IPS-15b (cell line): Measurements from ENCODE around the gene CLIC5.

Source experiments
- H3K27me3 ChIP-seq: one replicate; pipeline ENCODE4 v1.6.1; 2013; ENCODE audit warnings: low read length; ENCODE audit not compliant: control insufficient read depth, insufficient read depth
- H3K36me3 ChIP-seq: one replicate; pipeline ENCODE4 v1.6.1; 2013; ENCODE audit warnings: low read length; ENCODE audit not compliant: control insufficient read depth, insufficient read depth
- H3K4me1 ChIP-seq: one replicate; pipeline ENCODE4 v1.6.1; 2013; ENCODE audit warnings: mild to moderate bottlenecking, low read length; ENCODE audit not compliant: control insufficient read depth, insufficient read depth
- H3K4me3 ChIP-seq: one replicate; pipeline ENCODE4 v1.5.1; 2013; ENCODE audit warnings: low read depth, low read length
- H3K9ac ChIP-seq: one replicate; pipeline ENCODE4 v1.6.1; 2013; ENCODE audit warnings: low read depth, mild to moderate bottlenecking, low read length
- H3K9me3 ChIP-seq: one replicate; pipeline ENCODE4 v1.6.1; 2013; ENCODE audit warnings: mild to moderate bottlenecking, low read length; ENCODE audit not compliant: control insufficient read depth, insufficient read depth

CLIC5 gene

GRCh38 chr6:46012834-46013233 is 2.8 kb downstream of the CLIC5 start:
- Histone ChIP-seq H3K9ac (no peak overlapping the region), H3K36me3 (no peaks in the 10 kb centered on the region), H3K9me3 (no peaks in the 10 kb centered on the region), H3K4me1 (peaks cover 13% of the 10 kb centered on the region), H3K27me3 (peaks cover 26% of the 10 kb centered on the region), H3K4me3 (no peak overlapping the region)

- peaks cover 12% of the 10 kb centered on the region for H3K27me3 ChIP-seq
- H3K9ac ChIP-seq, result no peak overlapping the region
- no peak overlapping the region for H3K4me3 ChIP-seq
- H3K4me1 ChIP-seq, result peaks cover 13% of the 10 kb centered on the region
- no peaks in the 10 kb centered on the region for H3K9me3 ChIP-seq
- H3K36me3 ChIP-seq, result no peaks in the 10 kb centered on the region
Measured at GRCh38 chr6:46011188-46012085, 4.2 kb downstream of the CLIC5 start.

GRCh38 chr6:46010771-46011170 is 4.9 kb downstream of the CLIC5 start:
- no peak overlapping the region for H3K9ac ChIP-seq
- no peaks in the 10 kb centered on the region for H3K36me3 ChIP-seq
- peaks cover 8% of the 10 kb centered on the region for H3K27me3 ChIP-seq
- no peaks in the 10 kb centered on the region for H3K9me3 ChIP-seq
- no peak overlapping the region for H3K4me3 ChIP-seq
- peaks cover 13% of the 10 kb centered on the region for H3K4me1 ChIP-seq

- no peaks in the 10 kb centered on the region for H3K9me3 ChIP-seq
- H3K4me3 ChIP-seq, result no peak overlapping the region
- no peaks in the 10 kb centered on the region for H3K36me3 ChIP-seq
- peaks cover 8% of the 10 kb centered on the region for H3K27me3 ChIP-seq
- peaks cover 13% of the 10 kb centered on the region for H3K4me1 ChIP-seq
- no peak overlapping the region for H3K9ac ChIP-seq
Measured at GRCh38 chr6:46010270-46010669, 5.4 kb downstream of the CLIC5 start.

- H3K27me3 ChIP-seq, result no peaks in the 10 kb centered on the region
Measured at GRCh38 chr6:46002264-46002663, 13.4 kb downstream of the CLIC5 start.

GRCh38 chr6:46000905-46001304 is 14.8 kb downstream of the CLIC5 start:
- no peaks in the 10 kb centered on the region for H3K4me1 ChIP-seq
- H3K36me3 ChIP-seq, result no peaks in the 10 kb centered on the region
- H3K9me3 ChIP-seq, result no peaks in the 10 kb centered on the region
- H3K27me3 ChIP-seq, result no peaks in the 10 kb centered on the region
- no peak overlapping the region for H3K9ac ChIP-seq
- no peak overlapping the region for H3K4me3 ChIP-seq

More at GRCh38 chr6:46002264-46002663, 13.4 kb downstream of the CLIC5 start:
- Histone ChIP-seq H3K9me3 (no peaks in the 10 kb centered on the region), H3K4me1 (no peaks in the 10 kb centered on the region), H3K9ac (no peak overlapping the region), H3K4me3 (no peak overlapping the region), H3K36me3 (no peaks in the 10 kb centered on the region)

- H3K9ac ChIP-seq, result no peak overlapping the region
- H3K4me1 ChIP-seq, result no peaks in the 10 kb centered on the region
- no peaks in the 10 kb centered on the region for H3K36me3 ChIP-seq
- H3K27me3 ChIP-seq, result no peaks in the 10 kb centered on the region
- no peaks in the 10 kb centered on the region for H3K9me3 ChIP-seq
- H3K4me3 ChIP-seq, result no peak overlapping the region
Measured at GRCh38 chr6:45998524-45998923, 17.1 kb downstream of the CLIC5 start.

- no peaks in the 10 kb centered on the region for H3K9me3 ChIP-seq
- H3K4me1 ChIP-seq, result no peaks in the 10 kb centered on the region
- no peaks in the 10 kb centered on the region for H3K36me3 ChIP-seq
- H3K27me3 ChIP-seq, result no peaks in the 10 kb centered on the region
- H3K9ac ChIP-seq, result no peak overlapping the region
- H3K4me3 ChIP-seq, result no peak overlapping the region
Measured at GRCh38 chr6:45997875-45998506, 17.7 kb downstream of the CLIC5 start.

GRCh38 chr6:45991189-45991588 is 24.5 kb downstream of the CLIC5 start:
- H3K36me3 ChIP-seq, result no peaks in the 10 kb centered on the region
- H3K4me1 ChIP-seq, result no peaks in the 10 kb centered on the region

GRCh38 chr6:45990162-45990561 is 25.5 kb downstream of the CLIC5 start:
- Histone ChIP-seq H3K27me3 (no peaks in the 10 kb centered on the region), H3K4me1 (no peaks in the 10 kb centered on the region), H3K9me3 (no peaks in the 10 kb centered on the region), H3K4me3 (no peak overlapping the region), H3K9ac (no peak overlapping the region), H3K36me3 (no peaks in the 10 kb centered on the region)

More at GRCh38 chr6:45991189-45991588, 24.5 kb downstream of the CLIC5 start:
- Histone ChIP-seq H3K9ac (no peak overlapping the region), H3K9me3 (no peaks in the 10 kb centered on the region), H3K27me3 (no peaks in the 10 kb centered on the region), H3K4me3 (no peak overlapping the region)

GRCh38 chr6:45988635-45989034 is 27.0 kb downstream of the CLIC5 start:
- Histone ChIP-seq H3K9ac (no peak overlapping the region), H3K4me3 (no peak overlapping the region), H3K36me3 (no peaks in the 10 kb centered on the region), H3K9me3 (no peaks in the 10 kb centered on the region), H3K4me1 (no peaks in the 10 kb centered on the region), H3K27me3 (no peaks in the 10 kb centered on the region)

GRCh38 chr6:45987856-45988255 is 27.8 kb downstream of the CLIC5 start:
- no peaks in the 10 kb centered on the region for H3K36me3 ChIP-seq
- no peaks in the 10 kb centered on the region for H3K27me3 ChIP-seq
- H3K4me1 ChIP-seq, result no peaks in the 10 kb centered on the region
- no peaks in the 10 kb centered on the region for H3K9me3 ChIP-seq
- no peak overlapping the region for H3K4me3 ChIP-seq
- no peak overlapping the region for H3K9ac ChIP-seq
